WI38 (cell line): Measurements from ENCODE around the gene TBX4.

Experiments
- H3K4me3 ChIP-seq: 2 replicates; pipeline ENCODE4 v1.5.1; 2011; ENCODE audit warnings: low read depth, mild to moderate bottlenecking, control low read depth, low read length
- TF ChIP-seq, protein P1 (sequence below): IDR thresholded peaks from 2 replicates; pipeline ENCODE4 v1.5.1; 2012; ENCODE audit warnings: low read depth, mild to moderate bottlenecking, control low read depth, low read length

TBX4 gene

DNA sequence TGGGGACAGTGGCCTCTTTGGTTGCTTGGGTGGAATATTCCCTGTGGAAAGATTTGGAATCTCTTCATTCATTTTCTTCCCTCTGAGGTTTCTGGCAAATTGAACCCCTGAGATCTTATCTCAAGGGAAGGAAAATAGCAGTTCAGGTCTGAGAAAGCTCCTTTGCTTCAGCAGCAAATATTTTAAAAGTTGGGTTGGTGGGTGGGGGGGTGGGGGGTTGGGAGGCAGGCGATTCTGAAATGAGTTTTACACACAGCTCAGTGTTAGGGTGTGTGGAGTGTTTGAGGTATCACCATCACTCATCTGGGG, 45.7 kb upstream of the TBX4 start:
- TF ChIP-seq, protein P1, sequence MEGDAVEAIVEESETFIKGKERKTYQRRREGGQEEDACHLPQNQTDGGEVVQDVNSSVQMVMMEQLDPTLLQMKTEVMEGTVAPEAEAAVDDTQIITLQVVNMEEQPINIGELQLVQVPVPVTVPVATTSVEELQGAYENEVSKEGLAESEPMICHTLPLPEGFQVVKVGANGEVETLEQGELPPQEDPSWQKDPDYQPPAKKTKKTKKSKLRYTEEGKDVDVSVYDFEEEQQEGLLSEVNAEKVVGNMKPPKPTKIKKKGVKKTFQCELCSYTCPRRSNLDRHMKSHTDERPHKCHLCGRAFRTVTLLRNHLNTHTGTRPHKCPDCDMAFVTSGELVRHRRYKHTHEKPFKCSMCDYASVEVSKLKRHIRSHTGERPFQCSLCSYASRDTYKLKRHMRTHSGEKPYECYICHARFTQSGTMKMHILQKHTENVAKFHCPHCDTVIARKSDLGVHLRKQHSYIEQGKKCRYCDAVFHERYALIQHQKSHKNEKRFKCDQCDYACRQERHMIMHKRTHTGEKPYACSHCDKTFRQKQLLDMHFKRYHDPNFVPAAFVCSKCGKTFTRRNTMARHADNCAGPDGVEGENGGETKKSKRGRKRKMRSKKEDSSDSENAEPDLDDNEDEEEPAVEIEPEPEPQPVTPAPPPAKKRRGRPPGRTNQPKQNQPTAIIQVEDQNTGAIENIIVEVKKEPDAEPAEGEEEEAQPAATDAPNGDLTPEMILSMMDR, result no peak
- peak overlapping the region; percentile 98 for H3K4me3 ChIP-seq

DNA sequence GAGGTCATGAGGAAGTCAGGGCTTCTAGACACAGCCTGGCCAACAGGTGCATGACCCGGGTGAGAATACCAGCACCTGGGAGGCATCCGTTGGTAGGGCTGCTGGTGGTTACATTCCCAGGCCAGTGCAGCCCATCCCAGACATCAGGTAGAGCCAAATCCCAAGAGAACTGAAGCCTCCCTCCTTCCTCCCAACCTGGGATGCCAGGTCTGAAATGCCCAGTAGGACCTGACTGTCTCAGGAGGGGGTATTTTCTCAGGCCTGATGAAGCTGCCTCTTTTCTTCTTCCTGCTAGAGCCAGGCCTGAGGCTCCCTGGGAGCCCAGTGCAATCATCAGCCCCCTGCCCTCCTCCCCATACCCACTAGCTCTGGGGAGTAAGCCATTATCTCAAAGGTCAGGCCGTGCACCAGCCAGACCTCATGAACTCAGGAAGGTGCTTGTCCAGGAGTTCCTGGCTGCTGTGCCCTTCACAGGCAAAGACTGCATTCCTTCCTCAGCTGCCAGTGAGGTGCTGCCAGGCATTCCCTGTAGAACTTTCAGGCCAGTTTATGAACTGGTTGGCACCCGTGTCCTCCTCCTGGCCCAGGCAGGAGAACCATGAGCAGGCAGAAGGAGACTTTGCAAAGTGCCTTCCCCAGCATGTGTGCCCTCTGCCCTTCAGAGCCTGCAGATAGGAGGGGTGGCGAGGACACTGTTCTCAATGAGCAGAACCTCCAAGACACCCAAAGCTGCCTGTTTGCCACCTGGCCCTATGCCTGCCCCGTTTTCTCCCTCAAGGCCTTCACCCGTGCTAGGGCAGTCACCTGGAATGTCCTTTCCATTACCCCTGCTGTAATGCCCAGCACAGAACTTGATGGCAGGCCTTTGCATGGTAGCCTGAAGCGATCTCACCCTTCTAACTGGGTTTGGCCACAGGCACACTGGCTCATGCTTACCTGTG, 45.0 kb upstream of the TBX4 start:
- TF ChIP-seq, protein P1, result no peak
- peak overlapping the region; percentile 98 for H3K4me3 ChIP-seq

DNA sequence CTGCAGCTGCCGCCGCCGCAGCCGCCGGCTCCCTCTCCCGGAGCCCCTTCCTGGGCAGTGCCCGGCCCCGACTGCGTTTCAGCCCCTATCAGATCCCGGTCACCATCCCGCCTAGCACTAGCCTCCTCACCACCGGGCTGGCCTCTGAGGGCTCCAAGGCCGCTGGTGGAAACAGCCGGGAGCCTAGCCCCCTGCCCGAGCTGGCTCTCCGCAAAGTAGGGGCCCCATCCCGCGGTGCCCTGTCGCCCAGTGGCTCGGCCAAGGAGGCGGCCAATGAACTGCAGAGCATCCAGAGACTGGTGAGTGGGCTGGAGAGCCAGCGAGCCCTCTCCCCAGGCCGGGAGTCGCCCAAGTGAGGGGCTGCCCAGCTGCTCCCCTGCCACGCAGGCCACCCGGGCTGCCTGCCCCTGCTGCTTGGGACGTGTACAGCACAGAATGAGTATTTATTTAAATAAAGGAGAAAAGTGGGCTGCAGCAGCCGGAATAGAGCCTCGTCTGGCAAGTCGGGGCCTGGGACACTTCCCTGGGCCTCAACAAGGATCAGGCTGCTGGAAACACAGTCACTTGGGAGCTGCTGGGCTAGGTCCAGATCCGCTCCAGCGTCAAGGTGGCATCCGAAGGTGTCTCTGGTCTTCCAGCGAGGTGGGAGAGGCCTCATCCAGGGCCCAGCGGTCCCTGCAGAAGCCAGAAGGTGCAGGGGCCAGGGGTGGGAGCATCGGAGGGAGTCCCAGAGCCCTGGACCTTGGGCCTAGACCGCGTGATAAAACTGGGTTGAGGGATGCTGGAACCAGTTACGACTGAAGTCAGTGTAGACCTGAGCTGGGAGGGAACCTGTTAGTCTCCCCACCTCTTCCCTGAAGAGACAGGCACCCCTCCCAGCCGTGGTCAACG, 43.8 kb upstream of the TBX4 start:
- peak overlapping the region; percentile 98 for H3K4me3 ChIP-seq

DNA sequence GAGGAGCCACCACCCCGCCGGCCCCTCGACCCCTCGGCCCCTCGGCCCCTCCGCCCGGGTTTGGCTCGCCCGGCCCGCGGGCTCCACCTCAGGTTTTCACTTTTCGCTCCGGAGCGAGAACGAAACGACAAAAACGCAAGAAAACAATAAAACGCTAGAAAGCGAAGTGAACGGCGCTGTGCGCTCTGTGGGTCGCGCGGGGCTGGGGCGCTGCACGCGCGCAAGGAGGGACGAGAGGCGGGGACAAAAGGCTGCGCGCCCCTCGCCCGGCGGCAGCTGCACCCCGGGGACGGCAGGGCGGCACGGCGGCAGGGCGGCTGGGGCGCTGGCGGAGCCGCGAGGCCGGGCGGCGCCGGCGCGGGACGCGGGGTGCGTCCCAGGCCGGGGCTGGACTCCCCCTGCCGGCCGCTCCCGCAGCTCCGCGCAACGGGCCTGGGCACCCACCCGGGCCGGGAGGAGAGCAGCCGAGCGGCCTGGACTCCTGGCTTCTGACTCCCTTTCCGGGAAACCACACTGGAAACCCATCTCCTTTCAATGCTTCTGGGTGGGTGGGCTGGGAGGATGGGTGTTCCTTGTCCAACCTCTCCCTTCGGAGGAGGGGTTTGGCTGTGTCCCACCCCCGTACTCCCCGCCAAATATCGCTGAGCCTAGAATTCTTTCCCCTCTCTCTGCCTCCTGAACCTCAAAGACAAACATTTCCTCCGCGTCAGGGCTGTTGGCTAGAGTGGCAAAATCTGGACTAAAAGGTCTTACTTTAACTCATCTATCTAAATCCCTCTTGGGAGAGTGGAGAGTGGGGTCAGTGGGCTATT, 42.7 kb upstream of the TBX4 start:
- H3K4me3 ChIP-seq, result peak overlapping the region; percentile 98
- TF ChIP-seq, protein P1, result peak; percentile 25; the same call in 1 of the 2 replicates

More for the DNA sequence above, 43.8 kb upstream of the TBX4 start:
- TF ChIP-seq, protein P1, result no peak

DNA sequence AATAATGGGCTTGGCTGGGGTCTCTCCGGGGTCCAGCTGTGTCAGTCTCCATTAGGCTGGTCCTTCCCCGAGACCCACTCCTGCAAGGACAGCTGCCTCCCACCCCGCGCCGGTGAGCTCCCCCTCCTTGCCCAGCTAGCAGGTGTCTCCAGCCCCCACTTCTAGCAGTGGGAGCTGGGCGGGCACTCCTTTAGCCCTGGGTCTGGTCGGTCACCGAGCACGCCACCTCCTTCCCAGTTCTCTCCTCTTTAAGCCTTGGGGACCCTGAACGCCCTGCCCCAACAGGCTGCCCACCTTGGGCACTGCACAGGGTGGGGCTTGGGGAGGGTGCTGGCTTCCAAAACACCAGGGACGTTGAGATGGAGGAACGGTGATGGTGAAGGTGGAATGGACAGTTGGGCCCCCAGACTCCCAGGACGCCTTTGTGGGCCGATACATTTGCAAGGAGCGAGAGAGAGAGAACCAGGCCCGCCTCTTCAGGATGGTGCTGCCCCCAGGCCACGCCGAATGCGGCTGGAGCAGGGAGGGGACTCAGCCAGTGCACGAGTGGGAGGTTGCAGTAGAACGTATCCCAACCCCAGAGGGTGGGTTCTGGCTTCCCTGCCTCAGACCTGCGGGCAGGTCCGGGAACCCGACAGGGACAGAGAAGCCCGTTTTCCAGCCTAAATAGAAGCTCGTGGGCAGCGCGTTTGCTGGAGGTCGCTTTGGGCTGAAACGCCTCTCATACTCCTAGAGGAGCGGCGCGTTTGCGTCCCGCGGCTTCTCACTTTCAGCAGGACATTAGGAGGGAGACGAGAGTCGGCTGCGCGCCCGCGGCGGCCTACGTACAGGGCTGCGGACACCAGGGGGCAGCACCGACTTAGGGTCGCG, 41.8 kb upstream of the TBX4 start:
- TF ChIP-seq, protein P1, result peak; percentile 47
- H3K4me3 ChIP-seq, result peak overlapping the region; percentile 64

DNA sequence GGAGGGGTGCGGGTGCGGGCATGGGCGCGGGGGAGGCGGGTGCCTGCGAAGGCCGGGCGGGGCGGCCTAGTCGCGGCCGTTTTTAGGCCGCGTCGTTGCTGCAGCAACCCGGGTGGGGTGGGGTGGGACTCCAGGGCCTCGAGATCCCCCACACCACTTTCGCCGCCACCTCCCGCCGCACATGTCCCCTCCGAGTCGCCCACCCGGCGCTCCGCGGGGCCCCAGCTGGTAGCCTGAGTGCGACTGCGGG, 41.3 kb upstream of the TBX4 start:
- TF ChIP-seq, protein P1, result no peak
- H3K4me3 ChIP-seq, result peak overlapping the region; percentile 64
